HG03175 (cell line): ENCODE results near the gene ADARB2.

Source experiments
- ATAC-seq: cut with Tn5 transposase; IDR thresholded peaks from one replicate; pipeline ENCODE4 v1.9.1; 2021; ENCODE audit warnings: mild to moderate bottlenecking, moderate library complexity; ENCODE audit not compliant: unreplicated experiment

ADARB2 gene

GRCh38 chr10:1187151-1187854 is 550.0 kb downstream of the ADARB2 start:
- ATAC-seq, result no peak

DNA sequence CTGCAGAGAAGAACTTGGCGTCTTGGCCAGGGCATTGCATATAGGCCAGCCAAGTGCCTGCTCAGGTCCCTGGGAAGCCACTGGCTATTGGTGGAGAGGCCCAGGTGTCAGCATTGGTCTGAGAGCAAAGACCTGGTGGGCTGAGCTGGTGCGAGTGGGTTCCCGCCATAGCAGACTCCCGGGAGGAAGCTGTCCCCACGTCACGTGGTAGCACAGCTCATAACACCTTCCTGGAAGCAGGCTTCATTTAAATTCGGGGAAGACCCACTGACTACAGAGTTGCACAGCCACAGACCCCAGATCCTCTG is 550.7 kb downstream of the ADARB2 start:
- ATAC-seq, result no peak

DNA sequence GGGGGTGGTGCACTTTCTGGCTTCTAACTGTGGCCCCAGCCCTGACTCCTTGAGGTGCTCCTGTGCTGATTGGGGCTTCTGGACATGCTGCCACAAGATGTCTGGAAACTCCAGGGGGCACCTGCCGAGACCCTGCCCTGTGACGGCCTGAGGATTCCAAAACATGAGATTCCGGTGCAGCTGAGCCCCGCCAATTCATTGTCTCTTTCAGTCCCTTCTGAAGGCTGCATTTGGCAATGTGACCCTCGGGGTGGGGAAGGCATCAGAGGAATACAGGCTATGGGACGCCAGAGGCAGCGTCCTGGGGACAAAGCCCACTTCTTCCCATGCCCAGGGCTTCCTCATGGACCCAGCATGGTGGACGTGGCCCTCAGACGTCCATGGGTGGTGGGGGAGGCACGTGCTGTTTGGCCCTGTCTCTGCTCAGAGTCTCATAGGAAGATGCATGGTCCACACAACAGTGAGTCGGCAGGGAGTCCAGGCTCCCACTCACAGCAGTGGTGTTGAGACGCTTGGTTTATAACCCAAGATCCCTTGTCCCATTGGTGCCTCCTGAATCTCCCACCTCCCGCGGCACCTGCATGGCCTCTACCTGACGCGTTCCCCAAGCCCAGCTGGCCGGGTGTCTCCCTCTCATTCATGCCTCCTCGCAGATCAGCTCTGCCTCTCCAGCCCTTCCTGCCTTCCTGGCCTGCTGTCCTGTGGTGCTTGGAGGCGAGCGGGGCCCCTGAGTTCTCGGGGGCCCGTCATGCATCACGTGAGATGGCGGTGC is 551.2 kb downstream of the ADARB2 start:
- ATAC-seq, result no peak

GRCh38 chr10:1184541-1185430 is 552.5 kb downstream of the ADARB2 start:
- no peak for ATAC-seq

GRCh38 chr10:1183701-1184100 is 553.6 kb downstream of the ADARB2 start:
- no peak for ATAC-seq

- ATAC-seq, result no peak
These were observed 554.3 kb downstream of the ADARB2 start for GRCh38 chr10:1183033-1183396.

GRCh38 chr10:1182280-1183032 is 554.9 kb downstream of the ADARB2 start:
- no peak for ATAC-seq

GRCh38 chr10:1180836-1181235 is 556.5 kb downstream of the ADARB2 start:
- no peak for ATAC-seq

- no peak for ATAC-seq
These were observed 557.1 kb downstream of the ADARB2 start for GRCh38 chr10:1180071-1180730.

GRCh38 chr10:1179346-1180070 is 557.8 kb downstream of the ADARB2 start:
- no peak for ATAC-seq

DNA sequence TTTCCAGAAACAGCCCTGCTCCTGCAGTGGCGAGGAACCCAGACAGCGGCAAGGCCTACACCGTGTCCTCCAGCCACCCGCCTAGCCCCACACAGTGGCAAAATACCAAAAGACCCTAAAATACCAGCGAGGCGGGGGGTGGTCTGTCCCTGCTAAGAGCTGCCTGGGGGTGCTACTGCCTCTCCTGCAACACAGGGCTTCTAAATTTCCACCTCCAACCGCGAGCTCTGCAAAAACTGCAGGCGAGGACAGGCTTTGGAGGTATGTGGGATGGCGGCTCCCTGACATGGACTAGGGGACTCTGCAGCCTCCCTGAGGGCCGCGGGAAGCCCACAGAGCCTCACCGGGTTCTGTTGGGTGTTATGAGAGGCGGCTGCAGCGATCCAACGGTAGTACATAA is 558.8 kb downstream of the ADARB2 start:
- ATAC-seq, result no peak

DNA sequence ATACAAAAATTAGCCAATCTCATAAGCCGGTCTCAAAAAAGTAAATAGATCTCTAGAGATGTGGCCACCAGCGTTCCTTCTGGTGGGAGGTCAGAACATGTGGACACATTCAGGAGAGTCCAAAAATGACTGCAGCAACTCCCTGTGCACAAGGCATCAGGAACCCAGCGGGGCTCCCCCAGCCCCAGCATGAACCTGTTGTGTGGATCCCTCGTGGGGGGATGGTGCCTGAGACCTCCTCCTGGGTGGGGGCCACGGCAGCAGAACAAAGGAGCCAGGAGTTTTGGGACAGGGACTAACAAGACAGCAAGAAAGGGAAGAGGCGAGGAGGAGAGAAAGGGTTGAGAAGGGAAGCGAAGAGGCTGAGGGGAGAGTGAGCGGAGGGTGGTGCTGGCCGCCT is 559.4 kb downstream of the ADARB2 start:
- no peak for ATAC-seq

DNA sequence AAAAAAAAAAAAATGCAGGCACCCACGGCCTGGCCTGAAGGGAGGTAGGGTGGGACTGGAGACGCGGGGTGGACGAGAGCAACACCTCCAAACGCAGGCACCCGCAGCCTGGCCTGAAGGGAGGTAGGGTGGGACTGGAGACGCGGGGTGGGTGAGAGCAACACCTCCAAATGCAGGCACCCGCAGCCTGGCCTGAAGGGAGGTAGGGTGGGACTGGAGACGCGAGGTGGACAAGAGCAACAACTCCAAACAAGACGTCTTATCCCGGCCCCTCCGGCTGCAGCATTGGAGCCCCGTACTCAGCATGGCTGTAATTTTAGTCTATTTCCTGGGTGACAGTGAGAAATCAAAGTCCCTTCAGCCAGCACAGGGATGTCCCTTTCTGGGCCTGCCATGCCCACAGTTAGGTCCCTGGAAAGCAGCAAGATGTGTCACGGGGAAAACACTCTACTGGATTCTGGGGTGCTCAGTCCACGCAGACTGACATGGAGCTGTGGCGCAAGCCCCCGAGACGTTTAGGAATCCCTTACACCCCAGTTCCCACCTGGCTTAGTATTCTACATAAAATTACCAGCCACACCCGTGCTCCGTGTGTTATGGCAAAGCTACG is 561.3 kb downstream of the ADARB2 start:
- no peak for ATAC-seq

- ATAC-seq, result no peak
These were observed 563.3 kb downstream of the ADARB2 start for GRCh38 chr10:1174022-1174421.

DNA sequence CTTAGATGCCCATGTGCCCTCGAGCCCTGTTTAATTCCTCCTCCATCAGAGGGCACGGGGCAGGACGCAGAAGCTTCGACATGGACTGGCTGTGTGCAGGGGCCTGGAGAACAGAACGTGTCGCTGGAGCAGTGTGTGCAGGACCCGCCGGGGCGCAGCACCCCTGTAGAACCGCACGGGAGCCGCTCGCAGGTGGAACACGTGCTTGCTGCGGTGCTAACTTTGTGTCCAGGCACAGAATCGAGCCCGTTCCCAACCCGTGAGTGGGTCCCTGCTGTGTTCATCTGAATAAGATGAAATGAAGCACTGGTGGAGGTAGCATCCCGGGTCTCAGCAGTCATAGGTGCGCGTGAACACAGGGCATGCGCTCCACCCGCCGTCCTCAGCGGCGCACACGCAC is 564.2 kb downstream of the ADARB2 start:
- ATAC-seq, result no peak

DNA sequence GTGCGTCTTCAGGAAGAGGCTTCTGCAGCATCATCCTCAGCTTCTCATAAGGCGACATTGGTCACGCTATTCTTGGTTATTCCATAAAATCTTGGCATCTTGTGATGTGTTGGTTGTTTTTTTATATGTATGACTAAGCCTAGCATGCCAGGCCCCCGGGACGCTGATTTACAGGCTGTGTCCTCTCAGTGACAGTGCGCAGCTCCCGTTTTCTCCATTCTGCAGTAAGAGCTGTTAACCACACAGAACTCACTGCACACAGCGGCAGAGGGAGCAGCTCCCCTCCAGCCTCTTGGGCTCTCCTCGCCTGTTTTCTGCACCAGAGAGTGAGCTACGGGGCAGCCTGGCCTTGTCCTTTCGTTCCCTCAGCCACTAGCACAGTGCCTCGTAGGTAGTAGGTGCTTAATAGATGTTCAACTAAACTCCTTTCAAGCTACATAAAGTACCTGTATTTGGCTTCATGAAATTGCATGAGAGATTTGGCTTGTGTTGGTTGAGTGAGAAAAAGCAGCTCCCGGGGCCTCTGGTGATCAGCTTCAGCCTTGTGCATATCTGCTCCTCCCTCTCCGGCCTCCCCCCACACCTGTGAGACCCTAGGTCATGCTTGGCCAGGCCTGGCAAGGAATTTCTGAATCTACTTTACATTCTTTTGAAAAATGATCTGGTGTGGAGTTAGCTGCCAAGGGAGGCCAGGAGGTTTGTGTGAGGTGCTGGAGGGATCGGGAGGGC is 564.9 kb downstream of the ADARB2 start:
- ATAC-seq, result no peak

GRCh38 chr10:1171586-1171985 is 565.7 kb downstream of the ADARB2 start:
- no peak for ATAC-seq

DNA sequence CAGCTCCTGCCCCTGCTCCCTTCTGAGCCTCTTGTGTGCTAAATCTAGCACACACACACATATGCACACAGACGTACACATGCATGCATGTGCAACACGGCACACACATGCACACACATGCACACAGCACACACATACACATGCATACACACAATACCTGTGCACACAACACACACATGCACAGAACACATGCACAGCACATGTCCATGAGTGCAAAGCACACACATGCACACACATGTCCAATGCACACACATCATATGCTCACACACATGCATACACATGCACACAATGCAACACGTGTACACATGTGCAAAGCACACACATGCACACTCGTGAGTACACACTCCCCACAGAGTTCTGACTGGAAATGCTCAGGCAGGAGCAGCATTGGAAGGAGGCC is 566.1 kb downstream of the ADARB2 start:
- no peak for ATAC-seq

GRCh38 chr10:1170867-1171180 is 566.5 kb downstream of the ADARB2 start:
- no peak for ATAC-seq
